Frontal cortex (tissue), 1 donor: ENCODE measurements around the gene CD36. TPM values are rescaled to one million over a fixed set of nuclear protein-coding genes. Genes with fewer than 3 reads are reported as not detected.

Experiments used
- small RNA-seq: library from RNA; depleted of rRNA; stranded (forward); fragments of <200 nt; gene quantifications from one replicate; pipeline ENCODE3, GENCODE V24; 2014
- total RNA-seq: library from RNA; depleted of rRNA; stranded (reverse); fragments of >200 nt; gene quantifications from one replicate; pipeline ENCODE4 v1.2.3, GENCODE V29; 2014

CD36 gene
- total RNA-seq, 1 donor from 2014 or later = 22.0 TPM

Small RNAs within 50 kb of the gene (small RNA-seq; reads per million reads assigned to genes)
- gene AC073850.1 = not detected

Other genes with a start within 250 kb of the CD36 start
- gene GNAT3, start 126.6 kb upstream of the CD36 start, total RNA-seq = not detected